HS-27A (cell line): ENCODE data around the gene GATA3.

Source experiments
- DNase-seq: peaks from one replicate; pipeline ENCODE4 v3.0.0-alpha.2; 2012; ENCODE audit warnings: low read depth, missing footprints

The GATA3 gene

DNA sequence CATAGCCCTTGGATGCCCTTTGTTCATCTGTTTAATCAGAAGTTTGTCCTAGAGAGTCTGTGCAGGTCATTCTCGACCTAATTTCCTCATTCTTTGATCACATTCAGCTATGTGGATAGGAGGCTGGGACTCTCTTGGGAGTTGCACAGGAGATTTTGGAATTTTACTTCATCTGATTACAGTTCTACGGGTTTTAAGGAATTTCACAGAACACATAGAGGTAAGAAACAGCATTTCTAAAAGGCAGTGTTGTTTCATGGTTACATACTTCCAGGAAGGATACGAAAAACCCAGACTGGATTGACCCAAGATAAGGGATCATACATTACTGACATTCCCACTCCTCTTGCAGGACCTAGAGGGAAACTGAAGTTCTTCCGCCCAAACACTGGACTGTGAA is 45.9 kb downstream of the GATA3 start:
- no peak for DNase-seq

DNA sequence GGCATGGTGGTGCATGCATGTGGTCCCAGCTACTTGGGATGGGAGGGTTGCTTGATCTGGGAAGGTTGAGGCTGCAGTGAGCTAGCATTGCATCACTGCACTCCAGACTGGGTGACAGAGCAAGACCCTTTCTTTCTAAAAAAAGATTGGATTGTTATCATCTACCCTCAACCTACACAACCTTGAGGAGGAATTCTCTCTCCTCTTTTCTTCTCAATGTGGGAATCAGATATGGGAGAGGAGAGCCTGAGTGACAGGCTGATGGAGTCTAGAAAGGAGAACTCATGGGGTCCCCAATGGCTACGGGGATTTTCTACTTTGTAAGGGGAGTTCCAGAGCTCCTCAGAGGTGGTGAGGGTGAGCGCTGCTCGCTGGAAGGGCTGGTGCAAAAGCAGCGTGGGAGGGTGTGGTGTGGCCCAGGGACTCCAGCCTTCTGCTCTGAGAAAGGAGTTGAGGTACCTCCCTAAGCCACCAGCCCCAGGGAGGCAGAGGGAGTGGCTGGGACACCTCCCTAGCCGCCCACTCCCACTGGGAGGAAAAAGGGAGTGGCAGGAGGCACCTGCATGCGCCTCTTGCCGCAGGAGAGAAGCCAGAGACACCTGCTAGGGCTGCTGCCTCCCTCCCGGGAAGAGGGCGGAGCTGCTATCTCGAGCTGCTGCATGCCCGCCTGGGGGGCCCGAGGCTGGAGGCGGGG is 48.4 kb downstream of the GATA3 start:
- DNase-seq, result no peak

DNA sequence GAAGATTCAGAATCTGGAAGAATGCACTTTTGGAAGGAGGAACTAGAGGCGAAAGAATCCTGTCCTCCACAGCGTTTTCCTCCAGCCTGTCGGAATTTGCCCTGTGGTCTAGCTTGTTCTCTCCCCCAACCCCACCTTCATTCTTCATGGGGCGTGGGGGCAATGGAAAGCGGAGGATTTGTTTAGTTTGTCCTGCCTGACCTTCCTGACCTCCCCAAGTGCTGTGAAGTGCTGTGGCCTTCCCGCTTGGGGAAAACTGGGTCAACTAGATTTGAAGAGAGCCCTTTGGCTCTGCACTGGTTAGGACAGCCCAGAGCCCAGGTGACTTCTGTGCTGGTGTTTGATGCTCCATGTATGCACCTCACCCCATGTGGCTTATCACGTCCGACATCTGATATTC is 49.1 kb downstream of the GATA3 start:
- no peak for DNase-seq

DNA sequence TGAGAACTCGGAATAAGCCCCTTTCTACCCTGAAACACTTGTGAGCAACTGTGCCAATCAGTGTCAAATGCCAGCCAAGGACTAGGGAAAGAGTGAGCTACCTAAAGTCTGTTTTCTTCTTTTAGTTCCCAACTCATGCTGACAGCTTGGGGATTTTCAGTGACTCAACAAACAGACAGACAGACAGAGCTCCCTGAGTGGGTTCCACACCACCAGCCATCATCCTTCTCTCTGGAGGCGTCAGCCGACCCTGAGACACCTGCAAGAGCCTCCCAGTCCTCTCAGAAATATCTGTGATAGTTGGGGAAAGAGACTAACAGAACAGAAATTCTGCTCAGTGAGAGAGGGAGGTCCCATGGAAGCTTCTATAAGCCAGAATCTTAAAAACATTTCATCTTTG is 49.5 kb downstream of the GATA3 start:
- no peak for DNase-seq

DNA sequence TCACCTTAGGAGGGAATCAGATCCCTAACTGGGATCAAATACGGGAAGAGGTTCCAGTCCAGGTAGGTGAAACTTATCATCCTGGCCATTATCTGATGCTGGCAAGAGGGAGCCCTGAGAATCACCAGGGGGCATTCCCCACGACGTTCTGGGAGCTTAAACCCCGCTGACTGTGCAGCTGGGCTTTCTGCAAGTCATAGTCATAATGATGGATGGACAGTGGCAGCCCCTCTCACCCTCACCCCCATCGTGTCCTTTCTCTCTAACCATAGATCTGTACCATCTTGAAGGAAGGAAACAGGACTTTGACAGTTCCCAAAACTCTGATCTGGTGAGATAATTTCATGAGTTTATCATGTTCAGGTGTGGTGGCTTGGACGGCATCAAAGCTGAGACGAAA is 50.2 kb downstream of the GATA3 start:
- no peak for DNase-seq

DNA sequence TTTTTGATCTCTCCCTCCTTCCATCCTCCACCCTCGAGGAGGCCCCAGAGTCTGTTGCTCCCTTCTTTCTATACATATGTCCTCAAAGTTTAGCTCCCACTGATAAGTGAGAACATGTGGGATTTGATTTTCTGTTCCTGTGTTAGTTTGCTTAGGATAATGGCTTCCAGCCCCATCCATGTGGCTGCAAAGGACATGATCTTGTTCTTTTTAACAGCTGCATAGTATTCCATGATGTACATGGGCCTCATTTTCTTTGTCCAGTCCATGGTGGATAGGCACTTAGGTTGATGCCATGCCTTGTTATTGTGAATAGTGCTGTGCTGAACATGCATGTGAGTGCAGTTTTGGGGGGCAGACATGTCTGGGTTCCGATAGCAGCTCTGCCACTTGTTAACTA is 51.4 kb downstream of the GATA3 start:
- DNase-seq, result no peak

DNA sequence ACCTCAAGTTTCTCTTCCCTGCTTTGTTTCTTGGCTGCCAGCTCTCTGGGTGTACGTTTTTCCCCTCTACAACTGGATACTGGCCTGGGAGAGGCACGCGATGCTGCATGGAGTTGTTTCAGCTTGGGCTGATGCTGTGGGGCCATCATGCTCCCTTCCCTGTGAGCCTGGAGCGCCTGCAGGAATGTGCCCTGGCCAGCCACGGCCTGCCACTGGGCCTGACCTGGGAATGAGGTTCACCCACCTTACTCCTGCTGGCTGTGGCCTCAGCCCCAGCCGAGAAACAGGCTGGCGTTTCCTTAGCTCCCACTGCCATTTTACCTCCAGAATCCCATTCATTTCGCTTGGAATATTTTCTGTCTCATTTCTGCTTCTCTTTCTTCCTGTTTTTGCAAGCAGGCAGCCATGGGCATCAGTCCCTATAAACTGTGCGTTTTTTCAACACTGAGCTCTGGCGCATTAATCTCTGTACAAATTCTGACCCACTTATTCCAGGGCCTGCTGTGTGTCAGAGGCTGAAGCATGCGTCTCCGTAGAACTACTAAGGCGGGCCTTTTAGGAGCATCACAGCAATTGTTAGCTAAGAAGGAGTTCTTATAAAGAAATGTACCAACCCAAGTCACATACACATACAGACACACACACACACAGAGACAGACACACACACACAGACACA is 57.9 kb downstream of the GATA3 start:
- no peak for DNase-seq

DNA sequence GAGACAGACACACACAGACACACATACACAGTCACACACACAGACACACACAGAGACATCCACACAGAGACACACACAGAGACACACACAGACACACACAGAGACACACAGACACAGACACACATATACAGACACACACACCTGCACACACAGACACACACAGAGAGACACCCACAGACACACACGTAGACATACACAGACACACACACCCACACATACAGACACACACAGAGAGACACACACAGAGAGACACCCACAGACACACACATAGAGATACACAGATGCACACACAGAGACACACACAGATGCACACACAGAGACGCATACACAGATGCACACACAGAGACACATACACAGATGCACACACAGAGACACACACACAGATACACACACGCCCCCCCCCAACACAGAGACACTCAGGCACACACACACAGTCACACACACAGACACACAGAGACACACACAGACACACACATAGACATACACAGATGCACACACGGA is 58.5 kb downstream of the GATA3 start:
- no peak for DNase-seq

DNA sequence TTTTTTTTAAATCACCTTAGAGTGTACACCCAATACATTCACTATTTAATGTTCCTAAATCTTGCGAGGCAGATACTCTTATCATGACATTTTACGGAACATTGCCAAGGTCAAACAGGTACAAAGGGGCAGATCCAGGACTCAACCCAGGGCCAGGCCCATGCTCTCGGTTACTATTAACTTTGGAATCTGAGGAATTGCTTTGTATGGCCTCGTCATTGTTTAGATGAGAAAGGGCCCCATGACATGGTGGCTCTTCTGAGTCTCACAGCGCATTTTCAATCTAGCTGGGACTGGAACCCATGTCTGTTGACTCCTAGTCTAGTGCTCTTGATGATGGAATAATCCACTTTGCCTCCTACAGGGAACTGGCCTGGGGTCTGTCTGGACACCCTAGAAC is 59.1 kb downstream of the GATA3 start:
- DNase-seq, result no peak

DNA sequence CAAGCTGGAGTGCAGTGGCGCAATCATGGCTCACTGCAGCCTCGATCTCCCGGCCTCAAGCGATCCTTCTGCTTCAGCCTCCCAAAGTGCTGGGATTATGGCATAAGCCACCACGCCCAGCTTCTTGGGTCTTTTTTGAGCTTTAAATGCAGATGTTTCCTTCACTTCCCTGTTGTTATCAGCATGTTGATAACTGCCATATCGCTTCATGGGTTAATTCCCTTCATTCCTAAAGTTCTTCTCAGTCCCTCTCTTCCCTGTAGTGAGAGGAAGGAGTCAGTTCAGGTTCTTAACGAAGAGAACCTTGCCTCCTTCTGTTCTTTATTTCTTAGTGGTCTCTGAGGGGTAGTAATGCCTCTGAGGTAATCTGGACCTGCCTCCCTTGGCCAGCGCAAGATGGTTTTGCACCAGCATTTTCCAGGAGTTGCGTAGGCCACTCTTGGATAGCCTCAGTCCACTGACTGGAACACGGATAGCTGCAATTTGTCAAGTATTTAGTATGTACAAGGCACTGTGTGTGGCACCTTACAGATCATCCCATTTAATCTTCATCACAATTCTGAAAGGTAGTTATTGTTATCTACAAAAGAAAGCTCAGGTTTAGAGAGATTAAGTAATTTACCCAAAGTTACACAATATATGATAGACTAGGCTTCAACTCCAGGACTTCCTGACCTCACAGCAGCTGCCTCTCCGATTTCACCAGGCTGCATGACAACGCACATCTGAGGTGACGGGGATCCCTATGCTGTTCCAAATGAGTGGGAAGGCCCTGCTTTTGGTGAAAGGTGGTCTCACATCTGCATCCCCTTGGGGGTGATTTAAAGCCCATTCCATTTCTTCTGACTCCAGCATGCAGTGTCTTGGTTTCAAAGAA is 60.5 kb downstream of the GATA3 start:
- no peak for DNase-seq

DNA sequence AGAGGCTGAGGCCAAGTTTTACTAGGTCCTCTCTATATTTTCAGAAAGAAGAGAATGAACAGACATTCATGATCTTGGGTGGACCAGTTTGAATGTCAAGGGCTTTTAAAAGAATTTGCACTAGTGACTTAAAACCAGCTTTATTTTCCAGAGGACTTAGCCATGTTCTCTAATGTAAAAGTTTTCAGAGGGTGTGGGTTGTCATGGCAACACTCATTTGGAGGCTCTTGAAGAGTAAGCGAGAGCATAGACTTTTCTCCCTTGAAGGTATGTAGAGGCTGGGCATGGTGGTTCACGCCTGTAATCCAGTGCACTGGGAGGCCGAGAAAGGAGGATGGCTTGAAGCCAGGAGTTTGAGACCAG is 61.1 kb downstream of the GATA3 start:
- DNase-seq, result no peak

DNA sequence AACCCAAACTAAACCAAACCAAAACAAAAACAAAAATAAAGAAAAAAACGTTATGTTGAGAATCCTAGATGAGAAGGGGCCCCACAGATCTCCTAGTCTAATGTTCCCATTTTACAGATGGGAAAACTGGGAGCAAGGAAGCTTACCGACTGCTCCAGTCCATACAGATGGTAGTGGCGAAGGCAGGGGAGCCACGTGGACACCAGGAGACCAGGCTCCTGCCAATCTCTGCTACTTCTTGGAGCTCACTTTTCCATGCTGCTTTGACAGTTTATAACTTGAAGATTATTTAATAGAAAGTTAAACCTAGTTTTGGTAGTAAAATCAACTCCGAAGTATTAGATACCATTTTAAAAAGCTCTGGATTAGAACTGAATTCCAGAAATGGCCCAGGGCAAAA is 62.0 kb downstream of the GATA3 start:
- no peak for DNase-seq

DNA sequence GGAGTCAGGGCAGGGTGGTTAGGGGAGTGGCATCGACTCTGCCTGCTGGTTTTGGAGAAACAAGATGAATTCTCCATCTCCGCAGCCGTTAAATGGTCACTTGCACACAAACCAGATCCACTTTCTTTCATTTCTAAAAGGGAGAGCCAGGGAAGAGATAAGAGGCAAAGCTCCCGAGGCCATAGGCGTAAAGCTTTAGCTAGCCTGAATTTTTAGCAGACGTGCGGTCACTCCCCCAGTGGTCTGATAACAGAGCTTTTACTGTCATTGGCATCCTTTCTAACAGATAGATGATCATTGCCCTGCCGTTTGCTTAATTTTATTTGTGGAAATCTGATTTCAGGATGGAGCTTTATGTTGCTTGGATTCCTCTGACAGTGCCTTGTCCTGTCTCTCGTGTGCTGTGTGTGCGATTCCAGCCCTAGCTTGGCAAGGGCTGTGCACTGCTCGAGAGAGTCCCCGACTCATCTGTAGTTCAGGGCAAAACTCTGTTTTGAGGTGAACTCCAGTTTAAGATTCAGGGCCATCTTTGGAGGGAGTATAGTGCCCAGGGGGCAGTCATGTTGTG is 62.5 kb downstream of the GATA3 start:
- no peak for DNase-seq

DNA sequence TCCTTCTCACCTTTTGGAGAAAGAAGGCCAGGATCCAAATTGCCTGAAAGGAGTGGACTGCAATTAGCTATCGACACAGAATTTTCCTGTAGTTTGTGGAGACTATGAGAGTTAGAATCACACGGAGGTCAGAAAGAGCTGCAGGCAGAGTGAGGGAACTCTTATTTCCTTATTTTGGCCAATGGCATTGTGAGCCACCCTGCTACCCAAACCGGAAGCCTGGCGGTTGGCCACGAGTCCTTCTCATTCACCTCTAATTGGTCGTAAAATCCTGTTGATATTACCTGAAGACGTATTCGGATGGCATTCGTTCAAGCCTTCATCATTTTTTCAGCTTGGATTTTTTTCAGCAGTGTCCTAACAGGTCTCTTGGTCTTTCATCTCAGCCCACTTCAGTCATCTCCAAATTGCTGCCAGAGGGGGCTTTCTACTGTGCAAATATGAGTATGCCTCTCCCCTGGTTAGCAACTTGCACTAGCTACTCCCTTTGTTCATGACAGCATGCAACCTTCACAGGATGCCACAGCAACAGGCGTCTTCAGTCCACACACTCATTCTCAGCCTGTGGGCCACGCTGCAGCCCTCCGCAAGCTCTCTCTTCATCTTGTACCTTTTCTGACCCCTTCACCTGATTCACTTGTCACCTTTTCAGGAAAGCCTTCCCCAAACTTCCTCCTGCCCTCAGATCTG is 66.9 kb downstream of the GATA3 start:
- no peak for DNase-seq

DNA sequence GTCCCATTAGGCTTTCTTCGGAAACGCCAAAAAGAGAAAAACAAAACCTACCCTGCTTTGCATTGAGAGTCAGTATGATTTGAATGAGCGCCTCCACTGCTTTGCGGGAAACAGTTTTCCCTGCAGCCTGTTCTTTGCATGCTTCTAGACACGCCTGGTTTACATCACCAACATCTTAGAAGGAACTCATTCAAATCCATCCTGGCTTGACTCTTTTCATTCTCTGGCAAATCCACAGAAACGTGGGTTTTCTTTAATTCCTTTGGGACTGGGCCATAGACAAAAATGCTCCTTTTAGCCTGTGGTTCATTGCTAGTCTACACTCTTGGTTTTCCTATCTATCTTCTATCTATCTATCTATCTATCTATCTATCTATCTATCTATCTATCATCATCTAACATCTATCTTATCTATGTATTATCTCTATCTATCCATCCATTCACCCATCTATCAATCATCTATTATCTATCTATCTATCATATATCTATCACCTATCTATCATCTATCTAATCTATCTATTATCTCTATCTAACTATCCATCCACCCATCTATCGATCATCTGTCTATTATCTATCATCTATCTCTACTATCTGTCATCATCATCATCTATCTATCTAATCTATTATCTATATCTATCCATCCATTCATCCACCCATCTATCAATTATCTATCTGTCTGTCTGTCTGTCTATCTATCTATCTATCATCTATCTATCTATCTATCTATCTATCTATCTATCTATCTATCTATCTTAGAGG is 68.3 kb downstream of the GATA3 start:
- DNase-seq, result no peak

DNA sequence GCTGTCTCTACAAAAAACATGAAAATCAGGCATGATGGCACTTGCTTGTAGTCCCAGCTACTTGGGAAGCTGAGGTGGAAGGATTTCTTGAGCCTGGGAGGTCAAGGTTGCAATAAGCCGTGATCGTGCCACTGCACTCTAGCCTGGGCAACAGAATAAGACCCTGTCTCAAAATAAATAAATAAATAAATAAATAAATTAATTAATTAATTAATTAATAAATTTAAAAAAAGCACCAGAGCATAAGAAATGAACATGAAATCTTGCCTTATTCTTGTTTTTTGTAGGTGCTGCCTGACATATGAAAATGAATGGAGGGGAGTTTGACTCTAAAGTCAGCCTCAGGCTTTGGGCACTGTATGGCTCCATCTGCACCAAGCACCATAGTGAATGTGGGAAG is 69.9 kb downstream of the GATA3 start:
- DNase-seq, result no peak
